Epithelial cell of prostate (primary cell): ENCODE data around the gene SERPINI1.

Experiments used
- DNase-seq: peaks from one replicate; pipeline ENCODE4 v3.0.0-alpha.2; 2011; ENCODE audit warnings: low read depth, low spot score
- H3K27ac ChIP-seq: fragments of 450-650 bp; 2 replicates; pipeline ENCODE4 v1.5.1; 2017; ENCODE audit warnings: mild to moderate bottlenecking

Gene SERPINI1

DNA sequence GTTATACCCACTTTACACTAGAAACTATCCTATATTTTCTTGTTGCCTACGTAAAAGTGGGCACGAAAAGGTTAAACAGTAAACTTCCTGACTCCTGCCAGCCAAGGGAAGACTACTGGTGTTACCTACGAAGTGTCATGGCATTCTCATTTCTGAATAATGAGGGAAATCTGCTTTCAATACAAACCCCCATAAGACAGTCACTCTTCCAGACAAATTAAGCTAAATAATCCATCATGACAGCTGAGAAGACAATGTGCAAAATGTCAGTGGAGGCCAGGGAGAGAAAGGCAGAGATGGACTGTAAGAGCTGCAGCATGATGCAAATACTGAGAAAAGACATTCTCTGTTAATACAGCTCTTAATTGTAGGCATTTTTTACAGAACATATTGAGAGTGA is 136.5 kb downstream of the SERPINI1 start:
- no peak for DNase-seq
- no peak overlapping the region for H3K27ac ChIP-seq

DNA sequence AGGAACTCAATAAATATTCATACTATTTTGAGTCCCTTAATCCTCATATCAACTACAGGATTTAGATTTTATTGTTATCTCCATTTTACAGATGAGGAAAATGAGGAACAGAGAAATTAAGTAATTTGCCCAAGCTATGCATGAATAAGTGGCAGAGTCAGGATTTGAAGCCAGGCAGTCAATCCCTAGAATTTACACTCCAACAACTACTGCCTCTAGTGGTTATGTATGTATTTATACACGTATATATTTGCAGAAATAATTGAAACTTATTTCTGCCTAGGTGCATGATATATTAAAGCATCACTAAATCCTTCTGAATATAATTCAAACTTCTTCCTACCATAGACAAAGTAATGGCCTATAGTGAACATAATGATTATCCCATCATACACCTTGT is 137.4 kb downstream of the SERPINI1 start:
- DNase-seq = no peak
- H3K27ac ChIP-seq = no peak overlapping the region

DNA sequence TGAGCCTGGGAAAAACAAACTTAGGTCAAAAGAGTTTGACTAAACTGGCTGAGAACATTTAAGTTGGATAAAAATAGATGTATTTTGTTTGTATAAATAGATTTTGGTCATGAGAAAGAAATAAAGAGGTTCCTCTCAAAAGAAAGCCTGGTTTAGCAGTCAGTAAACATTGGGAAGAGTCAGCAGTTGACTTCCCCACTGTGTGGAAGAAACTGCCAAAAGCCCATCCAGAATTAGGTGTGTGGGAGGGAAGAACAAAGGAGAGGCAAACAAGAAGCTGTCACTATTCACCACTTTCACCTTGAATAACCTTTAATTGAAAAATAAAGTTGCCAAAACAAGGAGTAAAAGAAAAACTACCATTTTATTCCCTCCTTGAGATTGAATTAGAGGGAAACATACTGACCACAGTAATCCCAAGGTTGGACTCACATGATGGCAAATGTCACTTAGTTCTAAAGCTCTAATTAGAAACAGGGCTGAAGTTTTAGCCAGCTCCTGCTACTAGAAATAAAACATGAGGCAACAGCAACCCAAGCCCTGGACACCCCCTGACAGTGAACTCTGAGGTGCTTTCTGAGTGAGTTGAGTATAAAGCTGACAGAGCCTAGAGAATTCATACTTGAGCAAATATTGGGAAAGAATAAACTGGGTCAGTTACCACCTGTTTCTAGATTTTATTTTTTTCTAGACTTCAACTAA is 139.3 kb downstream of the SERPINI1 start:
- no peak for DNase-seq
- H3K27ac ChIP-seq = no peak overlapping the region
